ENCODE measurements around the gene ABR.
"Not testable (repeated sequence)": the region's sequence is repeated elsewhere in the genome, so short reads cannot be mapped to it uniquely, and the experiment has no call there.

ABR gene

DNA sequence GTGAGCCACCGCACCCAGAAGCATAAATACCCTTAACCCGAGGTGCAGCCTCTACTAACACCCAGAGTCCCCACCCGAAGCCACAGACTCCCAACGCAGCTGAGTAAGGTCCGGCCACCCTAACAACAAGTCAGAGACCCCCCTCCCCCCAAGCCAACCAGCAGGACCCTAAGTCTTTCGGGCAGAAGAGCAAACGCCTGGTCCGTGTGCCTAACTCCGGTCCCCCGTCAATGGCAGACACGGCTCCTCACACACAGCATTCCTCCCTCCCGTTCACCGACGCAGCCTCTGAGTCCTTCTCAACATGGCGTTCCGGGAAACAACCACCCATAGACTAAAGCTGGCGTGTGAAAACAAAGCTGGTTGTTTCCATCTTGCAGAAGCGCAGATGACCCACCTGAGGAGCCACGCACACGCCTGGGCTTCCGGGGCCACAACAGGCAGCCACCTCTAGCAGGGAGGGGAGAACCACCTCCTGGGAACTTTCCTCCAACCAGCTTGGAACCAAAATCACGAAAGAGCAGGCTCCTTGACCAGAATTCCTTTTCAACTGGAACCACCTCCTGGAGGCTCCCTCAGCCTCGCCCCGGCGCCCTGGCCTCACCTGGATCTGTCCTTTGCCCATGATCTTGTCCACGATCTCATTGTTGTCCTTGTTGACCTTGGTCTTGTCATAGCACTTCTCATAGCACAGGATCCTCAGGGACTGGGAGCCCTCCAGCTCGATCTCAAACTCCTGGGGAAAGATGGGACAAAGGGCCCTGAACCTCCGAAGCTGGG is 130.1 kb downstream of the ABR start:
- Histone ChIP-seq H3K36me3 (ENCODE audit: insufficient read depth, low read length) (no peaks in the 10 kb centered on the region), H4K20me1 (ENCODE audit: insufficient read depth, low read length, poor library complexity, severe bottlenecking) (no peaks in the 10 kb centered on the region), H3K79me2 (ENCODE audit: insufficient read depth, low read length) (no peaks in the 10 kb centered on the region), H3K4me3 (ENCODE audit: low read length, poor library complexity, severe bottlenecking) (no peak overlapping the region), H3K9me2 (replicated peaks; ENCODE audit: low read depth, low read length) (no peaks in the 10 kb centered on the region), H3K4me2 (ENCODE audit: low read depth, low read length, poor library complexity, severe bottlenecking) (no peak overlapping the region), H3K9ac (ENCODE audit: low read depth, low read length, poor library complexity, severe bottlenecking) (no peak overlapping the region), H3F3A (ENCODE audit: low read depth) (no peaks in the 10 kb centered on the region), H2AFZ (ENCODE audit: low read length) (no peak overlapping the region), H3K9me3 (ENCODE audit: insufficient read depth, low read depth, low read length) (no peaks in the 10 kb centered on the region), H3K4me1 (ENCODE audit: insufficient read depth, low read length, poor library complexity, severe bottlenecking) (no peaks in the 10 kb centered on the region), H3K27me3 (ENCODE audit: insufficient read depth, low read length, poor library complexity, severe bottlenecking) (no peaks in the 10 kb centered on the region)
- TF ChIP-seq, protein P1, sequence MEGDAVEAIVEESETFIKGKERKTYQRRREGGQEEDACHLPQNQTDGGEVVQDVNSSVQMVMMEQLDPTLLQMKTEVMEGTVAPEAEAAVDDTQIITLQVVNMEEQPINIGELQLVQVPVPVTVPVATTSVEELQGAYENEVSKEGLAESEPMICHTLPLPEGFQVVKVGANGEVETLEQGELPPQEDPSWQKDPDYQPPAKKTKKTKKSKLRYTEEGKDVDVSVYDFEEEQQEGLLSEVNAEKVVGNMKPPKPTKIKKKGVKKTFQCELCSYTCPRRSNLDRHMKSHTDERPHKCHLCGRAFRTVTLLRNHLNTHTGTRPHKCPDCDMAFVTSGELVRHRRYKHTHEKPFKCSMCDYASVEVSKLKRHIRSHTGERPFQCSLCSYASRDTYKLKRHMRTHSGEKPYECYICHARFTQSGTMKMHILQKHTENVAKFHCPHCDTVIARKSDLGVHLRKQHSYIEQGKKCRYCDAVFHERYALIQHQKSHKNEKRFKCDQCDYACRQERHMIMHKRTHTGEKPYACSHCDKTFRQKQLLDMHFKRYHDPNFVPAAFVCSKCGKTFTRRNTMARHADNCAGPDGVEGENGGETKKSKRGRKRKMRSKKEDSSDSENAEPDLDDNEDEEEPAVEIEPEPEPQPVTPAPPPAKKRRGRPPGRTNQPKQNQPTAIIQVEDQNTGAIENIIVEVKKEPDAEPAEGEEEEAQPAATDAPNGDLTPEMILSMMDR (conservative IDR thresholded peaks at IDR 0.05; ENCODE audit: low read length), result no peak
- no peak for TF ChIP-seq EZH2phosphoT487 (IDR thresholded peaks at IDR 0.05; ENCODE audit: borderline replicate concordance)

DNA sequence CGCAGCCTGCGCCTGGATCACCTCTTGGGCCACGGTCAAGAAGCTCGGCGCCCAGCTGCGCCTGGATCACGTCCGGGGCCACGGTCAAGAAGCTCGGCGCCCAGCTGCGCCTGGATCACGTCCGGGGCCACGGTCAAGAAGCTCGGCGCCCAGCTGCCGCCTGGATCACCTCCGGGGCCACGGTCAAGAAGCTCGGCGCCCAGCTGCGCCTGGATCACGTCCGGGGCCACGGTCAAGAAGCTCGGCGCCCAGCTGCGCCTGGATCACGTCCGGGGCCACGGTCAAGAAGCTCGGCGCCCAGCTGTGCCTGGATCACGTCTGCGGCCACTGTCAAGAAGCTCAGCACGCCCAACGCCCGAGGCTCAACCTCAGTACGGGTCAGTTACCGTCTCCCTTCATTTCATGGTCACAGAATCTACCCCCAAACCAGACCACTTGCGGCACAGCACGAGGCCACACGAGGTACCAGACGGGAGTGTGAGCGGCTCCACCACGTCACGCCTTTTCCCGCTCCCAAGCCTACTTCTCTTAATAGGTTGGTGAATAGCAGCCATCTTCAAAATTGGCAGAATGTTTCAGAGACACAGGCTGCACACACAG is 131.2 kb downstream of the ABR start:
- H3K9me3 ChIP-seq (ENCODE audit: insufficient read depth, low read depth, low read length); H3K4me3 ChIP-seq (ENCODE audit: low read length, poor library complexity, severe bottlenecking): not testable (repeated sequence)

DNA sequence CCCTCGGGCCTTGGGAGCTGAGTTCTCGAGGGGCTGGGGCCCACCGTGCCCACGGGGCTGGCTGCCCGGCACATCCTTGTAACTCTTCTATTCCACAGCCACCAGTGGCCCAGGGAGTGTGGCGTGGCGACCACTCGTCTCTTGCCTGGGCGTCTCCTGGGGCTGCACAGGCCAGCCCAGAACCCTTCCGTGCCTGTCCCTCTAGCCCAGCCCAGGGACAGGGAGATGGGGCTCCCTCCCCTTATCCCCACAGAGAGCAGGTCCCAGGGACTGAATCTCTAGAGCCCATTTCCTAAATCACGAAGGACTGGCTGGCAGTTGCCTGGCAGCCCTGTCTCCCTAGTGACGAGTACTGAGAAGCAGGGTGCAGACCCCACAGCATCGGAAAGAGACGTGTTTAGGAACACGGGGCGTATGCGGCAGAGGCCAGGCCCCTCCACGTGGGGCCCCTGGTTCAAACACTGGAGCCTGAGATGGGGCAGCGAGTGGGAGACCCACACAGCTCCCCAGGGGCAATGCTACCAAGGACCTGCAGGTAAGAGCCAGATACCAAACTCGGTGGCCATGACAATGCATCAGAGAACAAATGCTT is 131.8 kb downstream of the ABR start:
- Histone ChIP-seq H3K4me1 (ENCODE audit: insufficient read depth, low read length, poor library complexity, severe bottlenecking) (no peaks in the 10 kb centered on the region), H3K27me3 (ENCODE audit: insufficient read depth, low read length, poor library complexity, severe bottlenecking) (no peaks in the 10 kb centered on the region), H3K79me2 (ENCODE audit: insufficient read depth, low read length) (no peaks in the 10 kb centered on the region), H3K9me3 (ENCODE audit: insufficient read depth, low read depth, low read length) (no peaks in the 10 kb centered on the region), H3K36me3 (ENCODE audit: insufficient read depth, low read length) (no peaks in the 10 kb centered on the region), H4K20me1 (ENCODE audit: insufficient read depth, low read length, poor library complexity, severe bottlenecking) (no peaks in the 10 kb centered on the region), H3K4me3 (ENCODE audit: low read length, poor library complexity, severe bottlenecking) (no peak overlapping the region), H3K9ac (ENCODE audit: low read depth, low read length, poor library complexity, severe bottlenecking) (no peak overlapping the region), H2AFZ (ENCODE audit: low read length) (no peak overlapping the region), H3F3A (ENCODE audit: low read depth) (no peaks in the 10 kb centered on the region), H3K9me2 (replicated peaks; ENCODE audit: low read depth, low read length) (no peaks in the 10 kb centered on the region), H3K4me2 (ENCODE audit: low read depth, low read length, poor library complexity, severe bottlenecking) (no peak overlapping the region)
- TF ChIP-seq, protein P1 (conservative IDR thresholded peaks at IDR 0.05; ENCODE audit: low read length), result no peak
- no peak for TF ChIP-seq EZH2phosphoT487 (IDR thresholded peaks at IDR 0.05; ENCODE audit: borderline replicate concordance)

More for the DNA sequence above, 131.2 kb downstream of the ABR start:
- H3F3A ChIP-seq (ENCODE audit: low read depth); H3K4me1 ChIP-seq (ENCODE audit: insufficient read depth, low read length, poor library complexity, severe bottlenecking); H3K4me2 ChIP-seq (ENCODE audit: low read depth, low read length, poor library complexity, severe bottlenecking); H3K9ac ChIP-seq (ENCODE audit: low read depth, low read length, poor library complexity, severe bottlenecking); H3K27me3 ChIP-seq (ENCODE audit: insufficient read depth, low read length, poor library complexity, severe bottlenecking); H2AFZ ChIP-seq (ENCODE audit: low read length); H3K9me2 ChIP-seq (replicated peaks; ENCODE audit: low read depth, low read length); H3K36me3 ChIP-seq (ENCODE audit: insufficient read depth, low read length); H3K79me2 ChIP-seq (ENCODE audit: insufficient read depth, low read length); H4K20me1 ChIP-seq (ENCODE audit: insufficient read depth, low read length, poor library complexity, severe bottlenecking): not testable (repeated sequence)

All from Loucy (cell line).